Ovary (tissue), 3 donors: ENCODE results near the gene WASF3.

Experiments
- EP300 ChIP-seq: sonication (generic); formaldehyde crosslinking; IDR thresholded peaks from one replicate; pipeline ENCODE4 v1.6.1; 2017; ENCODE audit warnings: antibody characterized with exemption
- POLR2A ChIP-seq: fragments of 450-650 bp; IDR thresholded peaks from one replicate; pipeline ENCODE4 v1.6.1; 2017; ENCODE audit warnings: antibody characterized with exemption, mild to moderate bottlenecking, moderate library complexity
- TF ChIP-seq, protein P1 (sequence below), 3 donors: fragments of 450-650 bp in 2 of 3; fragments of 200-600 bp in 1 of 3; IDR thresholded peaks; one replicate each; pipeline versions ENCODE4 v1.5.1 to v1.8.0; 2016 to 2022; ENCODE audit warnings: antibody characterized with exemption in 3 of 3, mild to moderate bottlenecking in 1 of 3
- donor health status: DM: no; HTN: no; CAD: no.

DNA sequence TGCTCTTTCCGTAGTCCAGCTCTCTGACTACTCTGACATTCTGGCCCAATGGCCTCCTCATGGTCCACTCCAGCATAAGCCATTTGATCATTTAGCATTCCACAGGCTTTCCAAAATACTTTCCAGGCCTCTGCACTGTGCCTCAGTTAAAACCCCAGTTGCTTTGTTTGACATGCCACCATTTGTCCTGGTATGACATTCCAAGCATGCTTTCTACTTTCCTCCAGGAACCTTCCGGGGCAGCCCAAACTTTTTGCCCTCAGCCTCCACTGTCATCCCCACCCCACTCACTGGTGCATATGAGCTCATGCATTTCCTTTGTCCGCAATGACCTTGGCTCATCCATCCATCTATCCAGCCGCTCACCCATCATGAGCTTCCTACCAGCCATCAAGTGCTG lies 41.8 kb upstream of the WASF3 start:
- TF ChIP-seq, protein P1, sequence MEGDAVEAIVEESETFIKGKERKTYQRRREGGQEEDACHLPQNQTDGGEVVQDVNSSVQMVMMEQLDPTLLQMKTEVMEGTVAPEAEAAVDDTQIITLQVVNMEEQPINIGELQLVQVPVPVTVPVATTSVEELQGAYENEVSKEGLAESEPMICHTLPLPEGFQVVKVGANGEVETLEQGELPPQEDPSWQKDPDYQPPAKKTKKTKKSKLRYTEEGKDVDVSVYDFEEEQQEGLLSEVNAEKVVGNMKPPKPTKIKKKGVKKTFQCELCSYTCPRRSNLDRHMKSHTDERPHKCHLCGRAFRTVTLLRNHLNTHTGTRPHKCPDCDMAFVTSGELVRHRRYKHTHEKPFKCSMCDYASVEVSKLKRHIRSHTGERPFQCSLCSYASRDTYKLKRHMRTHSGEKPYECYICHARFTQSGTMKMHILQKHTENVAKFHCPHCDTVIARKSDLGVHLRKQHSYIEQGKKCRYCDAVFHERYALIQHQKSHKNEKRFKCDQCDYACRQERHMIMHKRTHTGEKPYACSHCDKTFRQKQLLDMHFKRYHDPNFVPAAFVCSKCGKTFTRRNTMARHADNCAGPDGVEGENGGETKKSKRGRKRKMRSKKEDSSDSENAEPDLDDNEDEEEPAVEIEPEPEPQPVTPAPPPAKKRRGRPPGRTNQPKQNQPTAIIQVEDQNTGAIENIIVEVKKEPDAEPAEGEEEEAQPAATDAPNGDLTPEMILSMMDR (IDR thresholded peaks at IDR 0.05), result no peak
- TF ChIP-seq EP300 (no peak), POLR2A (no peak)
